CD14-positive monocyte (primary cell): Measurements from ENCODE around the gene C17orf107. TPM values are rescaled to one million over a fixed set of nuclear protein-coding genes. Genes with fewer than 3 reads are reported as not detected.

ENCODE experiments used
- DNase-seq, 3 donors: peaks; one replicate each; pipeline ENCODE4 v3.0.0-alpha.2; 2011 to 2022
- H2AFZ ChIP-seq: 2 replicates; pipeline ENCODE4 v1.6.0; 2012; ENCODE audit warnings: mild to moderate bottlenecking, low read depth, low read length, inconsistent platforms; ENCODE audit not compliant: insufficient read depth, poor library complexity, severe bottlenecking
- H3K27ac ChIP-seq, 2 donors: 1 replicate in 1 of 2; 2 replicates in 1 of 2; pipeline ENCODE4 v1.5.1; 2012 to 2013; ENCODE audit warnings: low read length in 2 of 2, control low read depth in 1 of 2, inconsistent platforms in 1 of 2, low read depth in 1 of 2, mild to moderate bottlenecking in 1 of 2
- H3K27me3 ChIP-seq, 2 donors: one replicate each; pipeline versions ENCODE4 v1.6.0 to v1.6.1; 2011 to 2013; ENCODE audit warnings: low read length in 2 of 2; ENCODE audit not compliant: control insufficient read depth in 2 of 2, insufficient read depth in 2 of 2
- H3K36me3 ChIP-seq, 2 donors: replicated peaks in 1 of 2; 1 replicate in 1 of 2; 2 replicates in 1 of 2; pipeline versions ENCODE4 v1.5.1 to v1.6.1; 2012 to 2013; ENCODE audit warnings: low read length in 2 of 2, control low read depth in 1 of 2, inconsistent platforms in 1 of 2, mild to moderate bottlenecking in 1 of 2; ENCODE audit not compliant: insufficient read depth in 2 of 2, control insufficient read depth in 1 of 2
- H3K4me1 ChIP-seq, 2 donors: 1 replicate in 1 of 2; 2 replicates in 1 of 2; pipeline versions ENCODE4 v1.5.1 to v1.6.1; 2012 to 2013; ENCODE audit warnings: low read length in 2 of 2, control low read depth in 1 of 2, inconsistent platforms in 1 of 2, mild to moderate bottlenecking in 1 of 2, moderate library complexity in 1 of 2; ENCODE audit not compliant: insufficient read depth in 2 of 2, control insufficient read depth in 1 of 2
- H3K4me2 ChIP-seq: replicated peaks from 2 replicates; pipeline ENCODE3; 2012; ENCODE audit warnings: low read length, moderate library complexity, mild to moderate bottlenecking; ENCODE audit not compliant: poor library complexity, severe bottlenecking; ENCODE audit errors: extremely low read depth
- H3K4me3 ChIP-seq, 3 experiments: fragments of 200-600 bp in 1 of 3; sonication (generic) in 1 of 3; replicated peaks in 1 of 3; 1 replicate in 2 of 3; 2 replicates in 1 of 3; pipeline ENCODE4 v1.5.1; 2011 to 2013; ENCODE audit warnings: low read length in 3 of 3, mild to moderate bottlenecking in 3 of 3, control low read depth in 2 of 3, low read depth in 2 of 3, inconsistent platforms in 1 of 3, moderate library complexity in 1 of 3
- H3K79me2 ChIP-seq: 2 replicates; pipeline ENCODE4 v1.6.0; 2012; ENCODE audit warnings: mild to moderate bottlenecking, control low read depth, inconsistent platforms, low read length, moderate library complexity; ENCODE audit not compliant: insufficient read depth
- H3K9ac ChIP-seq: 2 replicates; pipeline ENCODE4 v1.6.0; 2017; ENCODE audit warnings: low read length, mild to moderate bottlenecking; ENCODE audit not compliant: insufficient read depth, poor library complexity, severe bottlenecking
- H3K9me3 ChIP-seq, 2 donors: replicated peaks in 1 of 2; 1 replicate in 1 of 2; 2 replicates in 1 of 2; pipeline versions ENCODE4 v1.5.1 to v1.6.1; 2012 to 2013; ENCODE audit warnings: low read length in 2 of 2, control low read depth in 1 of 2; ENCODE audit not compliant: control insufficient read depth in 1 of 2, insufficient read depth in 1 of 2
- H4K20me1 ChIP-seq: 2 replicates; pipeline ENCODE4 v1.6.0; 2012; ENCODE audit warnings: mild to moderate bottlenecking, low read length, control low read depth, moderate library complexity; ENCODE audit not compliant: insufficient read depth
- H3K27ac Mint-ChIP-seq, 7 donors: one replicate each; pipeline ENCODE4 v1.8.0; 2020; ENCODE audit warnings: mild to moderate bottlenecking in 7 of 7, mixed read lengths in 7 of 7, moderate library complexity in 6 of 7, inconsistent platforms in 2 of 7
- H3K27me3 Mint-ChIP-seq, 3 donors: one replicate each; pipeline ENCODE4 v1.8.0; 2021 to 2022; ENCODE audit warnings: low read depth in 3 of 3, mild to moderate bottlenecking in 3 of 3, mixed read lengths in 3 of 3, moderate library complexity in 3 of 3, inconsistent platforms in 1 of 3
- H3K36me3 Mint-ChIP-seq, 2 donors: one replicate each; pipeline ENCODE4 v1.8.0; 2020; ENCODE audit warnings: mixed read lengths in 2 of 2, inconsistent platforms in 1 of 2, mild to moderate bottlenecking in 1 of 2
- H3K4me1 Mint-ChIP-seq: one replicate; pipeline ENCODE4 v1.8.0; 2020; ENCODE audit warnings: mild to moderate bottlenecking, mixed read lengths
- H3K4me3 Mint-ChIP-seq, 2 donors: one replicate each; pipeline ENCODE4 v1.8.0; 2020; ENCODE audit warnings: mild to moderate bottlenecking in 2 of 2, mixed read lengths in 2 of 2, moderate library complexity in 1 of 2
- H3K9me3 Mint-ChIP-seq, 7 donors: one replicate each; pipeline ENCODE4 v1.8.0; 2020 to 2022; ENCODE audit warnings: mixed read lengths in 7 of 7, mild to moderate bottlenecking in 6 of 7, moderate library complexity in 6 of 7, inconsistent platforms in 2 of 7
- CTCF ChIP-seq: fragments of 200-600 bp; IDR thresholded peaks from one replicate; pipeline ENCODE4 v1.8.0; 2022; ENCODE audit warnings: antibody characterized with exemption, mild to moderate bottlenecking
- WGBS: methylation state at CpG from one replicate; pipeline ENCODE4 v1.1.5; 2013; ENCODE audit warnings: missing lambda C conversion rate; ENCODE audit not compliant: insufficient coverage; 5-methylcytosine and 5-hydroxymethylcytosine counted together
- intact Hi-C, 2 donors: fragments of 100-400 bp; cut with micrococcal nuclease; formaldehyde crosslinking; loops; one replicate each; pipeline versions ENCODE4 v1.15.0 to v1.15.1; 2023
- polyA plus RNA-seq, 3 donors: library from polyadenylated mRNA; depleted of rRNA in 1 of 3; unstranded in 2 of 3; stranded (reverse) in 1 of 3; fragments of 300-500 nt in 2 of 3; fragments of >200 nt in 1 of 3; fragmentation: Illumina TruSeq in 2 of 3; gene quantifications; 1 replicate in 2 of 3; 2 replicates in 1 of 3; pipeline ENCODE4 v1.2.3, GENCODE V29; 2012 to 2021

Gene C17orf107
- polyA plus RNA-seq, 3 donors, result 1.9 to 5.1 (median 4.2) TPM

- H3K9ac ChIP-seq, result no peak overlapping the region
- no peak overlapping the region for H3K4me2 ChIP-seq
- WGBS, result 98% methylated on average over 15 of the region's 18 CpGs
- H3K27me3 Mint-ChIP-seq, result peaks cover 5 to 12% (median 9%) of the 10 kb centered on the region in 3 donors
- no peak overlapping the region for H3K27ac ChIP-seq
- no peaks in the 10 kb centered on the region for H3K27me3 ChIP-seq
- no peak overlapping the region for H3K4me3 ChIP-seq
- H3K36me3 ChIP-seq, result no peaks in the 10 kb centered on the region
- peaks cover 27% of the 10 kb centered on the region for H3K4me1 Mint-ChIP-seq
- no peaks in the 10 kb centered on the region for H3K9me3 ChIP-seq
- H3K4me1 ChIP-seq, result peaks cover 23% of the 10 kb centered on the region in 2 donors
- no peak for TF ChIP-seq CTCF
- DNase-seq, result no peak
- H3K4me3 Mint-ChIP-seq, result no peak overlapping the region
- H3K9me3 Mint-ChIP-seq, result no peaks in the 10 kb centered on the region
- H2AFZ ChIP-seq, result no peak overlapping the region
- H3K27ac Mint-ChIP-seq, result no peak overlapping the region
- H3K79me2 ChIP-seq, result no peaks in the 10 kb centered on the region
- H4K20me1 ChIP-seq, result no peaks in the 10 kb centered on the region
- intact Hi-C loops, result no loop called here
- H3K36me3 Mint-ChIP-seq, result peaks cover 11 to 16% of the 10 kb centered on the region in 2 donors
These were observed 29.5 kb downstream of the C17orf107 start for GRCh38 chr17:4928881-4929280.

DNA sequence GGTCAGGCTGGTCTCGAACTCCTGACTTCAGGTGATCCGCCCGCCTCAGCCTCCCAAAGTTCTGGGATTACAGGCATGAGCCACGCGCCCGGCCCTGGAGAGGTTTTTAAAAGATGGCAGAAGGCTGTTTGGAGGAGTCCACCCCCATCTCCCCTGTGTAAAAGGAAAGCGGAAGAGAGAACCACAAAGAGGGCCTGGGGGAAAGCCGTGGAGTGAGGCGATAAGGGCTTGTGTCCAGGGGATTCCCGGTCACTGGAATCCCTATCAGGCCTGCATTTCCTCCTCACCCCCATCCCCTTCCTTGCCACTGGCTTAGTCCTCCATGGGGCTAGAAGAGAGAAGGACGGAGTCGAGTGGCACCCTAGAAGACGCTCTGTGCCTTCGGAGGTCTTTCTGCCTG lies 32.6 kb downstream of the C17orf107 start, which contains the start of gene GP1BA:
TSS of gene GP1BA (plus strand) at position 315 of the 400 bp plus-strand sequence. CDS start 328 bp downstream, outside the sequence.
- Histone ChIP-seq H3K4me2 (peak within 1 kb of the TSS; percentile 61), H4K20me1 (peaks cover 5% of the 10 kb centered on the region), H3K79me2 (no peaks in the 10 kb centered on the region), H3K27ac (no peak within 1 kb of the TSS), H3K9ac (no peak within 1 kb of the TSS), H3K36me3 (peaks cover 5 to 8% of the 10 kb centered on the region in 2 donors), H3K4me1 (peaks cover 32% of the 10 kb centered on the region in 2 donors), H3K9me3 (no peaks in the 10 kb centered on the region), H3K27me3 (no peaks in the 10 kb centered on the region), H2AFZ (peak within 1 kb of the TSS; percentile 50), H3K4me3 (peak within 1 kb of the TSS in 1 of 3 experiments; percentile 23)
- Mint-ChIP-seq H3K4me3 (peak within 1 kb of the TSS; percentile 53 to 76), H3K27ac (peak within 1 kb of the TSS in 3 of 7 donors; percentile 15 to 50 (median 19)), H3K27me3 (peaks cover 4 to 14% (median 13%) of the 10 kb centered on the region in 3 donors), H3K9me3 (no peaks in the 10 kb centered on the region), H3K4me1 (peaks cover 38% of the 10 kb centered on the region), H3K36me3 (peaks cover 23 to 27% of the 10 kb centered on the region in 2 donors)
- peak in 2 of 3 donors; percentile 20 to 67 for DNase-seq
- 30% methylated on average over 5 of the region's 14 CpGs for WGBS
- no peak for TF ChIP-seq CTCF
- intact Hi-C loops, result no loop called here
